A549 (cell line): Measurements from ENCODE around the gene ATG16L1. TPM values are rescaled to one million over a fixed set of nuclear protein-coding genes. Genes with fewer than 3 reads are reported as not detected.
A peak's percentile ranks its signal among the peaks of the same experiment; 100 is the strongest.

ENCODE experiments used
- ATAC-seq, 2 experiments: fragments of 200-7000 bp in 1 of 2; fragments of >200 bp in 1 of 2; cut with Nextera tagmentation in 1 of 2; cut with Tn5 transposase in 1 of 2; 3 replicates each; pipeline versions ENCODE4 v1.8.0 to v1.9.1; 2018 to 2020; ENCODE audit warnings: mild to moderate bottlenecking in 1 of 2, moderate library complexity in 1 of 2
- CTCF ChIA-PET: fragments of 300-600 bp; sonication (Branson Sonifier 250); formaldehyde crosslinking; extraction: SDS; loops from one replicate; lab custom pipeline; 2021; ENCODE audit warnings: antibody characterized with exemption, inconsistent platforms; lab: Yijun Ruan, JAX
- POLR2A ChIA-PET: fragments of 350-600 bp; formaldehyde crosslinking; extraction: SDS; loops from one replicate; lab custom pipeline; 2021; ENCODE audit warnings: antibody characterized with exemption, inconsistent platforms; lab: Yijun Ruan, JAX
- DNase-seq, 2 experiments: peaks; one replicate each; pipeline versions ENCODE4 v3.0.0 to v3.0.0-alpha.2; 2011 to 2016; ENCODE audit warnings: low read depth in 1 of 2, low spot score in 1 of 2
- FAIRE-seq: peaks from 2 replicates; lab custom pipeline; 2011; peaks lifted over from hg19 to GRCh38; lab: Jason Lieb, UNC
- H3K27ac ChIP-seq, 2 experiments: fragments of >200 bp; sonication (Bioruptor Twin); formaldehyde crosslinking; 3 replicates each; pipeline ENCODE4 v1.5.1; 2016 to 2017
- H3K4me1 ChIP-seq: fragments of >200 bp; sonication (Bioruptor Twin); formaldehyde crosslinking; 3 replicates; pipeline ENCODE4 v1.6.1; 2016
- H3K4me2 ChIP-seq: fragments of >200 bp; sonication (Bioruptor Twin); formaldehyde crosslinking; 3 replicates; pipeline ENCODE4 v1.6.1; 2016
- H3K4me3 ChIP-seq: fragments of >200 bp; sonication (Bioruptor Twin); formaldehyde crosslinking; 3 replicates; pipeline ENCODE4 v1.5.1; 2016
- H3K9me3 ChIP-seq: fragments of >200 bp; sonication (Bioruptor Twin); formaldehyde crosslinking; 3 replicates; pipeline ENCODE4 v1.6.1; 2016
- CEBPB ChIP-seq, 2 experiments: fragments of >200 bp in 1 of 2; sonication (Bioruptor Twin) in 1 of 2; formaldehyde crosslinking in 1 of 2; IDR thresholded peaks; 2 replicates each; pipeline ENCODE4 v1.6.1; 2012 to 2016
- EHF ChIP-seq: fragments of 250-450 bp; sonication (Bioruptor Pico); IDR thresholded peaks from 2 replicates; pipeline ENCODE4 v1.5.0; 2020; ENCODE audit warnings: mild to moderate bottlenecking
- ESRRA ChIP-seq: fragments of 150-350 bp; IDR thresholded peaks from 2 replicates; pipeline ENCODE4 v1.6.1; 2014; ENCODE audit warnings: mild to moderate bottlenecking, low read length, borderline replicate concordance
- FOSL2 ChIP-seq, 2 experiments: fragments of 450-650 bp in 1 of 2; fragments of >200 bp in 1 of 2; sonication (Bioruptor Twin) in 1 of 2; formaldehyde crosslinking; IDR thresholded peaks; 2 replicates each; pipeline versions ENCODE4 v1.5.0 to v1.6.1; 2016 to 2020; ENCODE audit warnings: mild to moderate bottlenecking in 1 of 2, moderate library complexity in 1 of 2
- GATA3 ChIP-seq: IDR thresholded peaks from 2 replicates; pipeline ENCODE4 v1.6.1; 2012; ENCODE audit warnings: borderline replicate concordance
- KDM5A ChIP-seq: fragments of 200-600 bp; sonication (generic); IDR thresholded peaks from 2 replicates; pipeline ENCODE4 v1.6.1; 2016; ENCODE audit warnings: antibody characterized with exemption, mild to moderate bottlenecking
- MAZ ChIP-seq: fragments of 150-350 bp; IDR thresholded peaks from 2 replicates; pipeline ENCODE4 v1.6.1; 2014; ENCODE audit warnings: antibody characterized with exemption, low read depth, low read length, borderline replicate concordance
- NPAS2 ChIP-seq: fragments of 250-450 bp; sonication (Bioruptor Pico); IDR thresholded peaks from 2 replicates; pipeline ENCODE4 v1.8.0; 2022; ENCODE audit warnings: mild to moderate bottlenecking, moderate library complexity, borderline replicate concordance
- NR3C1 ChIP-seq: fragments of >200 bp; sonication (Bioruptor Twin); formaldehyde crosslinking; IDR thresholded peaks from 3 replicates; pipeline ENCODE4 v1.6.1; 2017
- RAD21 ChIP-seq, 2 experiments: fragments of >200 bp in 1 of 2; sonication (Bioruptor Twin) in 1 of 2; formaldehyde crosslinking in 1 of 2; IDR thresholded peaks in 1 of 2; conservative IDR thresholded peaks in 1 of 2; 2 replicates in 1 of 2; 3 replicates in 1 of 2; pipeline ENCODE4 v1.6.1; 2012 to 2018; ENCODE audit warnings: inconsistent platforms in 1 of 2
- RCOR1 ChIP-seq: fragments of 150-350 bp; IDR thresholded peaks from 2 replicates; pipeline ENCODE4 v1.6.1; 2014; ENCODE audit warnings: antibody characterized with exemption, low read length, low read depth
- SREBF2 ChIP-seq: fragments of 450-650 bp; IDR thresholded peaks from 2 replicates; pipeline ENCODE4 v1.6.1; 2014; ENCODE audit warnings: mild to moderate bottlenecking, moderate library complexity
- TFCP2L1 ChIP-seq: fragments of 250-450 bp; sonication (Bioruptor Pico); IDR thresholded peaks from 2 replicates; pipeline ENCODE4 v1.5.0; 2021; ENCODE audit warnings: mild to moderate bottlenecking
- ZC3H11A ChIP-seq: fragments of 450-650 bp; IDR thresholded peaks from 2 replicates; pipeline ENCODE4 v1.6.1; 2014; ENCODE audit warnings: antibody characterized with exemption, mild to moderate bottlenecking
- WGBS: methylation state at CpG from one replicate; pipeline ENCODE4 v1.1.6; 2017; ENCODE audit errors: missing lambda C conversion rate; 5-methylcytosine and 5-hydroxymethylcytosine counted together
- polyA plus RNA-seq, 4 experiments: library from polyadenylated mRNA; depleted of rRNA in 3 of 4; stranded (reverse); fragments of >200 nt; fragmentation: RNase III in 1 of 4; extraction: RNeasy Plus Mini Kit Qiagen cat#74134 plus additional on column Dnase treatment in 1 of 4; gene quantifications; 2 replicates in 3 of 4; 3 replicates in 1 of 4; pipeline ENCODE4 v1.2.3, GENCODE V29; 2011 to 2017
- TF ChIP-seq, protein P1 (sequence below): fragments of 150-350 bp; IDR thresholded peaks from 2 replicates; pipeline ENCODE4 v1.6.1; 2014; ENCODE audit warnings: low read depth, mild to moderate bottlenecking, low read length
- TF ChIP-seq, protein P2 (sequence below): IDR thresholded peaks from 2 replicates; pipeline ENCODE4 v1.6.1; 2012

ATG16L1 gene
- polyA plus RNA-seq, 2 of the 4 experiments (the other 2 are of a cell fraction): 45.1 to 70.9 TPM

DNA sequence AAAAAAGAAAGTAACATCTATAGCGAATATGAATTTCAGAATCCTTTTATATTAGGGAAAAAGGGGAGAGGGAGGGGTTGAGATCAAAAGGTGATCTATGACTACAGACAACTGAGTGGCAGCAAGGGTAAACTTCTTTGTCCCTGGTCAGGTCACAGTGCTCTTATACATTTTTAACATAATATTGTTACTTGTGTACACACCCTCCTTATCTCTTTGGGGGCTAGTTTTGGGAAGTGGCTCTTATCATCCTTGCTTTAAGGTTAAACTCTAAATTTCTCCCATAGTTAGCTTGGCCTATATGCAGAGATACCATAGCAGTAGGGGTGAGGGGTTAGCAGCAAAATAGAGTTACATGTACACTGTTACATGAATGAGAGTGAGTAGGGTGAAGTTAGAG, 31.6 kb upstream of the ATG16L1 start:
- H3K27ac ChIP-seq: no peak overlapping the region
- H3K9me3 ChIP-seq: no peaks in the 10 kb centered on the region
- H3K4me1 ChIP-seq: peaks cover 8% of the 10 kb centered on the region; the same call in 1 of the 3 replicates
- DNase-seq (no peak), ATAC-seq (no peak), FAIRE-seq (no peak)
- ChIA-PET CTCF (no interaction called here), POLR2A (no interaction called here)
- H3K4me3 ChIP-seq: no peak overlapping the region
- no peak overlapping the region for H3K4me2 ChIP-seq
- no peak for TF ChIP-seq ZC3H11A
- no peak for TF ChIP-seq KDM5A
- TF ChIP-seq, protein P1, sequence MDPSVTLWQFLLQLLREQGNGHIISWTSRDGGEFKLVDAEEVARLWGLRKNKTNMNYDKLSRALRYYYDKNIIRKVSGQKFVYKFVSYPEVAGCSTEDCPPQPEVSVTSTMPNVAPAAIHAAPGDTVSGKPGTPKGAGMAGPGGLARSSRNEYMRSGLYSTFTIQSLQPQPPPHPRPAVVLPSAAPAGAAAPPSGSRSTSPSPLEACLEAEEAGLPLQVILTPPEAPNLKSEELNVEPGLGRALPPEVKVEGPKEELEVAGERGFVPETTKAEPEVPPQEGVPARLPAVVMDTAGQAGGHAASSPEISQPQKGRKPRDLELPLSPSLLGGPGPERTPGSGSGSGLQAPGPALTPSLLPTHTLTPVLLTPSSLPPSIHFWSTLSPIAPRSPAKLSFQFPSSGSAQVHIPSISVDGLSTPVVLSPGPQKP: no peak
- no peak for TF ChIP-seq NR3C1
- TF ChIP-seq FOSL2 (IDR thresholded peaks at IDR 0.05): no peak
- TF ChIP-seq FOSL2 (CRISPR knock-in tag; IDR thresholded peaks at IDR 0.05): no peak
- TF ChIP-seq, protein P2, sequence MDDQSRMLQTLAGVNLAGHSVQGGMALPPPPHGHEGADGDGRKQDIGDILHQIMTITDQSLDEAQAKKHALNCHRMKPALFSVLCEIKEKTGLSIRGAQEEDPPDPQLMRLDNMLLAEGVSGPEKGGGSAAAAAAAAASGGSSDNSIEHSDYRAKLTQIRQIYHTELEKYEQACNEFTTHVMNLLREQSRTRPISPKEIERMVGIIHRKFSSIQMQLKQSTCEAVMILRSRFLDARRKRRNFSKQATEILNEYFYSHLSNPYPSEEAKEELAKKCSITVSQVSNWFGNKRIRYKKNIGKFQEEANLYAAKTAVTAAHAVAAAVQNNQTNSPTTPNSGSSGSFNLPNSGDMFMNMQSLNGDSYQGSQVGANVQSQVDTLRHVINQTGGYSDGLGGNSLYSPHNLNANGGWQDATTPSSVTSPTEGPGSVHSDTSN: no peak
- no peak for TF ChIP-seq TFCP2L1 (CRISPR knock-in tag)
- TF ChIP-seq SREBF2: no peak
- TF ChIP-seq RAD21 (conservative IDR thresholded peaks at IDR 0.05 in 1 of 2, IDR thresholded peaks at IDR 0.05 in 1 of 2): no peak
- no peak for TF ChIP-seq NPAS2
- TF ChIP-seq CEBPB (IDR thresholded peaks at IDR 0.05): no peak
- no peak for TF ChIP-seq EHF (CRISPR knock-in tag)
- 89% methylated on average over 1 of the region's 1 CpG for WGBS

DNA sequence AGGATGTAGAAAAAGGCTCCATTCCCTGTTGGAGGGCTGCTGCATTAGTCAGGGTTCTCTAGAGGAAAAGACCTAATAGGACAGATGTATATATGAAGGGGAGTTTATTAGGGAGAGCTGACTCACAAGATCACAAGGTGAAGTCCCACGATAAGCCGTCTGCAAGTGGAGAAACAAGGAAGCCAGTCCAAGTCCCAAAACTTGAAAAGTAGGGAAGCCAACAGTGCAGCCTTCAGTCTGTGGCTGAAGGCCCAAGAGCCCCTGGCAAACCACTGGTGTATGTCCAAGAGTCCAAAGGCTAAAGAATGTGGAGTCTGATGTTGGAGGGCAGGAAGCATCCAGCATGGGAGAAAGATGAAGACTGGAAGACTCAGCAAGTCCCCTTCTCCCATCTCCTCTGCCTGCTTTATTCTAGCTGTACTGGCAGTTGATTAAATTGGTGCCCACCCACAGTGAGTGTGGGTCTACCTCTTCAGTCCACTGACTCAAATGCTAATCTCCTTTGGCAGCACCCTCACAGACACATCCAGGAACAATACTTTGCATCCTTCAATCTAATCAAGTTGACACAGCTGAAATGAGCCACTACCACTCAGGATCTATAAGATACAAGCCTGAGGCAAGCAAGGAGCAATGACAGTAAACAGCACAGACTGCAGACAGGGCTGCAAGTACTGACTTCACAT, 30.0 kb upstream of the ATG16L1 start:
- DNase-seq: no peak
- POLR2A ChIA-PET: no interaction called here
- no peak overlapping the region for H3K4me2 ChIP-seq

DNA sequence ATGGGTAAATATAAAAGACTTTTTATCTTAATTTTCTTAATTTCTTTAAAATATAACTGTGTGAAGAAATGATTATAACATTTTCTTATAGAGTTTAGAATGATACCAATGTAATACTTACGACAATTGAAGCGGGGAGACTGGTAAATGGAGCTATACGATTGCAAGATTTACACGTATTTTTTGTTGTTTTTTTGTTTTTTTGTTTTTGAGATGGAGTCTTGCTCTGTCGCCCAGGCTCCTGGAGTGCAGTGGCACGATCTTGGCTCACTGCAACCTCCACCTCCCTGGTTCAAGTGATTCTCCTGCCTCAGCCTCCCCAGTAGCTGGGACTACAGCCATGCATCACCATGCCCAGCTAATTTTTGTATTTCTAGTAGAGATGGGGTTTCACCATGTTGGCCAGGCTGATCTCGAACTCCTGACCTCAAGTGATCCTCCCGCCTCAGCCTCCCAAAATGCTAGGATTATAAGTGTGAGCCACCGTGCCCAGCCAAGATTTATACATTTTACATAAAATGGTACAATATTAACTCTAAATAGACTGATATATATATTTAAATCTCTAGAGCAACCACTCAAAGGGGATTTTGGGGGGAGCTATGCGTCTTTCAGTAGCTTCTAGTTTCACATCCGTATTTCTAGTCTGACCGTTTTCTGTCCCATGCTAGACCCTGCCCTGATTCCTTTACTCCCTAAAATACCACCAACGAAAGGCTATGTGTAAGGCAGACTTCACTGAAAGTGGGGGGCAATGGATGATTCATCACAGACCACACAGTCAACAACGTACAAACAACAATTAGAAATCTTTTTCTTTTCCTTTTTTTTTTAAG, 28.2 kb upstream of the ATG16L1 start:
- ATAC-seq (no peak), FAIRE-seq (no peak), DNase-seq (no peak)
- TF ChIP-seq RCOR1: no peak
- Histone ChIP-seq H3K27ac (no peak overlapping the region), H3K4me3 (no peak overlapping the region), H3K4me1 (peaks cover 8% of the 10 kb centered on the region; the same call in 1 of the 3 replicates), H3K9me3 (no peaks in the 10 kb centered on the region), H3K4me2 (no peak overlapping the region)
- POLR2A ChIA-PET: no interaction called here
- WGBS: 74% methylated on average over 14 of the region's 14 CpGs
- CTCF ChIA-PET: interaction anchor here (1.0 to 1.3 kb wide), 4 partner anchors 12 to 243 kb away, joined by 3 to 6 read pairs (median 3); no protein-coding TSS in a partner anchor

More for the DNA sequence above, 30.0 kb upstream of the ATG16L1 start:
- 73% methylated on average over 2 of the region's 2 CpGs for WGBS
- ATAC-seq (peak; percentile 38 to 47; a peak in 2 of 6 replicates), FAIRE-seq (no peak)
- Histone ChIP-seq H3K4me1 (peaks cover 8% of the 10 kb centered on the region; the same call in 1 of the 3 replicates), H3K9me3 (no peaks in the 10 kb centered on the region), H3K4me3 (no peak overlapping the region), H3K27ac (0 out of 6 replicates have a peak overlapping the region, but pooled peaks of 1 of the 2 experiments have one; percentile 32)
- CTCF ChIA-PET: interaction anchor here (0.7 to 2.0 kb wide), 2 partner anchors 14 to 284 kb away, joined by 3 to 8 read pairs; no protein-coding TSS in a partner anchor
- TF ChIP-seq ESRRA: no peak
- no peak for TF ChIP-seq MAZ
- TF ChIP-seq GATA3: no peak
